C4-2B (cell line): ENCODE data around the gene MYNN.

ENCODE experiments used
- H3K27ac ChIP-seq: fragments of 450-650 bp; 2 replicates; pipeline ENCODE4 v1.5.1; 2017
- CTCF ChIP-seq: fragments of 450-650 bp; conservative IDR thresholded peaks from 2 replicates; pipeline ENCODE4 v1.5.1; 2017; ENCODE audit warnings: mild to moderate bottlenecking
- ZFX ChIP-seq: fragments of 450-650 bp; IDR thresholded peaks from 2 replicates; pipeline ENCODE4 v1.6.1; 2017

MYNN gene

GRCh38 chr3:169804681-169805080 is 31.5 kb downstream of the MYNN start:
- TF ChIP-seq ZFX, result no peak
- TF ChIP-seq CTCF, result no peak

GRCh38 chr3:169809230-169809795 is 36.1 kb downstream of the MYNN start:
- no peak overlapping the region for H3K27ac ChIP-seq

More at GRCh38 chr3:169804681-169805080, 31.5 kb downstream of the MYNN start:
- H3K27ac ChIP-seq, result no peak overlapping the region

GRCh38 chr3:169811631-169812331 is 38.6 kb downstream of the MYNN start:
- H3K27ac ChIP-seq, result no peak overlapping the region
- TF ChIP-seq CTCF, result no peak
- no peak for TF ChIP-seq ZFX

More at GRCh38 chr3:169809230-169809795, 36.1 kb downstream of the MYNN start:
- TF ChIP-seq CTCF (no peak), ZFX (no peak)

GRCh38 chr3:169812332-169813235 is 39.4 kb downstream of the MYNN start, which contains the start of the genes LRRC34 and LRRIQ4:
Gene LRRC34, minus strand, starts transcription at chr3:169812904. Its CDS starts 356 bp downstream, at chr3:169812548.
Gene LRRIQ4, plus strand, starts transcription at chr3:169812870. Its CDS starts 9,052 bp downstream, at chr3:169821922.
- TF ChIP-seq ZFX (no peak), CTCF (no peak)
- H3K27ac ChIP-seq, result no peak within 1 kb of the TSS

GRCh38 chr3:169813278-169813677 is 40.1 kb downstream of the MYNN start:
- TF ChIP-seq CTCF (no peak), ZFX (no peak)
- no peak overlapping the region for H3K27ac ChIP-seq

- H3K27ac ChIP-seq, result no peak overlapping the region
- TF ChIP-seq ZFX (no peak), CTCF (peak; percentile 53)
Observed at GRCh38 chr3:169813757-169814517, 40.7 kb downstream of the MYNN start.
